Transverse colon (tissue), 4 donors: ENCODE results near the gene TAF11L8.

Experiments used
- EP300 ChIP-seq: sonication (generic); formaldehyde crosslinking; IDR thresholded peaks from one replicate; pipeline ENCODE4 v1.6.1; 2017; ENCODE audit warnings: antibody characterized with exemption, low read depth
- POLR2A ChIP-seq: fragments of 450-650 bp; IDR thresholded peaks from one replicate; pipeline ENCODE4 v1.6.1; 2016; ENCODE audit warnings: antibody characterized with exemption, mild to moderate bottlenecking, moderate library complexity
- POLR2AphosphoS5 ChIP-seq, 3 donors: sonication (generic); formaldehyde crosslinking; IDR thresholded peaks; one replicate each; pipeline ENCODE4 v1.6.1; 2016; ENCODE audit warnings: antibody characterized with exemption in 3 of 3
- TF ChIP-seq, protein P1 (sequence below), 5 experiments: fragments of 200-600 bp in 3 of 5; fragments of 450-650 bp in 2 of 5; sonication (generic) in 3 of 5; IDR thresholded peaks; 1 replicate in 2 of 5; 2 replicates in 3 of 5; pipeline ENCODE4 v1.5.1; 2016 to 2017; ENCODE audit warnings: antibody characterized with exemption in 5 of 5, inconsistent platforms in 3 of 5, mild to moderate bottlenecking in 2 of 5, moderate library complexity in 1 of 5

DNA sequence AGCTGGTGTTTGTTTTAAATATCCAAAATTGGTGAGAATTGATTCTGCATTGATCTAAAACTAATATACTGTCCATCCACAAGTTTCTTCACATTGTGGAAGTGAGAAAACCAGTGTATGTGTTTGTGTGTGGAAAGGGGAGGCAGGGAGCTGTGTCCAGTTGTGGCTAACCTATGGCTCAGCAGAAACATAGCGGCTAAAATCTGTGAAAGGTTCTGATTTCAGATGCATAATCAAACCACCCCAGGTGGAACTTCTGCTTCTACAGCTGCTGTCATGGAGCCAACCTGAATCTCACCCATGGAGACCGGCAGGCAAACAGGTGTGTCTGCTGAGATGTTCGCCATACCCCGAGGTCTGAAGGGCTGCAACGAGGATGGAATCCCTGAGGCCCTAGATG, 43.4 kb upstream of the TAF11L8 start, which contains the start of gene TAF11L14:
- TF ChIP-seq POLR2A (no peak), POLR2AphosphoS5 (IDR thresholded peaks at IDR 0.05) (no peak), EP300 (no peak)
- TF ChIP-seq, protein P1, sequence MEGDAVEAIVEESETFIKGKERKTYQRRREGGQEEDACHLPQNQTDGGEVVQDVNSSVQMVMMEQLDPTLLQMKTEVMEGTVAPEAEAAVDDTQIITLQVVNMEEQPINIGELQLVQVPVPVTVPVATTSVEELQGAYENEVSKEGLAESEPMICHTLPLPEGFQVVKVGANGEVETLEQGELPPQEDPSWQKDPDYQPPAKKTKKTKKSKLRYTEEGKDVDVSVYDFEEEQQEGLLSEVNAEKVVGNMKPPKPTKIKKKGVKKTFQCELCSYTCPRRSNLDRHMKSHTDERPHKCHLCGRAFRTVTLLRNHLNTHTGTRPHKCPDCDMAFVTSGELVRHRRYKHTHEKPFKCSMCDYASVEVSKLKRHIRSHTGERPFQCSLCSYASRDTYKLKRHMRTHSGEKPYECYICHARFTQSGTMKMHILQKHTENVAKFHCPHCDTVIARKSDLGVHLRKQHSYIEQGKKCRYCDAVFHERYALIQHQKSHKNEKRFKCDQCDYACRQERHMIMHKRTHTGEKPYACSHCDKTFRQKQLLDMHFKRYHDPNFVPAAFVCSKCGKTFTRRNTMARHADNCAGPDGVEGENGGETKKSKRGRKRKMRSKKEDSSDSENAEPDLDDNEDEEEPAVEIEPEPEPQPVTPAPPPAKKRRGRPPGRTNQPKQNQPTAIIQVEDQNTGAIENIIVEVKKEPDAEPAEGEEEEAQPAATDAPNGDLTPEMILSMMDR (IDR thresholded peaks at IDR 0.05): no peak
